RWPE2 (cell line): ENCODE results near the gene PIK3CD.

Experiments used
- ATAC-seq: fragments of 200-7000 bp; cut with Tn5 transposase; 3 replicates; pipeline ENCODE4 v1.9.1; 2021; ENCODE audit warnings: low read depth
- DNase-seq: peaks from one replicate; pipeline ENCODE4 v3.0.0-alpha.2; 2020; ENCODE audit warnings: low spot score
- H3K27ac ChIP-seq: fragments of 450-650 bp; 2 replicates; pipeline ENCODE4 v1.5.1; 2017; ENCODE audit warnings: mild to moderate bottlenecking; ENCODE audit not compliant: poor library complexity, severe bottlenecking
- H3K27me3 ChIP-seq: fragments of 250-450 bp; sonication (Bioruptor Pico); 2 replicates; pipeline ENCODE4 v1.5.1; 2021; ENCODE audit warnings: mild to moderate bottlenecking, moderate library complexity; ENCODE audit not compliant: insufficient read depth, poor library complexity, severe bottlenecking
- H3K36me3 ChIP-seq: fragments of 250-450 bp; sonication (Bioruptor Pico); 2 replicates; pipeline ENCODE4 v1.5.1; 2020; ENCODE audit warnings: low read depth, mild to moderate bottlenecking, moderate library complexity
- H3K4me1 ChIP-seq: fragments of 250-450 bp; sonication (Bioruptor Pico); 2 replicates; pipeline ENCODE4 v1.5.1; 2021; ENCODE audit warnings: mild to moderate bottlenecking, moderate library complexity; ENCODE audit not compliant: insufficient read depth, poor library complexity, severe bottlenecking
- H3K4me3 ChIP-seq: fragments of 250-450 bp; sonication (Bioruptor Pico); 2 replicates; pipeline ENCODE4 v1.5.1; 2021; ENCODE audit warnings: mild to moderate bottlenecking, moderate library complexity; ENCODE audit not compliant: severe bottlenecking
- H3K9me3 ChIP-seq: fragments of 250-450 bp; sonication (Bioruptor Pico); 2 replicates; pipeline ENCODE4 v1.5.1; 2021; ENCODE audit warnings: mild to moderate bottlenecking, moderate library complexity; ENCODE audit not compliant: severe bottlenecking
- TF ChIP-seq, protein P1 (sequence below): fragments of 450-650 bp; IDR thresholded peaks from one replicate; pipeline ENCODE4 v1.5.1; 2017; ENCODE audit warnings: mild to moderate bottlenecking, moderate library complexity; ENCODE audit not compliant: poor library complexity, severe bottlenecking

PIK3CD gene

DNA sequence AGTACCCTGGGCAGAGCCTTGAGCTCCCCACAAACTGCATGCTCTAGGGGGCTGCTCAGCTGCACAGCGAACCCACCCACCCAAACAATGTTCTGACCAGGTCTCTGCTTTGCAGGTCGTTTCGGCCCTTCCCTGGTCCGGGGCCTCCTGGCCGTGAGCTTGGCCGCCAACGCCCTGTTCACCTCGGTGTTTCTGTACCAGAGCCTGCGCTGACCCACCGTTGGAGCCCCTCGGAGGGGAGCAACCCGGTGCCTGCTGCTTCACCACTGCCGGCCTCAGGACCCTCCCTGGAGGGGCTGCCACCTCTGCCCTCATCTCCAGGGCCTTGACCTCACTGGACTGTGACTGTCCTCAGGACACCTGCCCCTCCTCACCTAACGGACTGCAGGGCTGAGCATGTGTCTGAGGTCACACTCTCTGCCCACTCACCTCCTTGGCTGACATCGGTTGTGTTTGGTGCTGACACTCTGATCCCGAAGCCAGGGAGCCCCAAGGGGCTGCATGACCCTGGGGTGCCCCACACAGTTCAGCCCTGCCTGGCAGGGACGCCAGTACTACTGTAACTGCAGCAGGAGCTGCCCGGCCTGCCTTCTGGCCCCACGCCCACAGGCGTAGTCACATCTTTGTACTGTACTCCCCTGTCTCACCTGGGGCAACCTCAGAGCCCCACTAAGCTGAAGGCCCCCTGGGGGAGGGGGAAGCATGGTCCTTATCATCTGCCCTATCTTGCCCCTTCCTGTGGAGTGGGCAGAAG is 38.5 kb upstream of the PIK3CD start:
- no peak for DNase-seq
- no peak for ATAC-seq
- TF ChIP-seq, protein P1, sequence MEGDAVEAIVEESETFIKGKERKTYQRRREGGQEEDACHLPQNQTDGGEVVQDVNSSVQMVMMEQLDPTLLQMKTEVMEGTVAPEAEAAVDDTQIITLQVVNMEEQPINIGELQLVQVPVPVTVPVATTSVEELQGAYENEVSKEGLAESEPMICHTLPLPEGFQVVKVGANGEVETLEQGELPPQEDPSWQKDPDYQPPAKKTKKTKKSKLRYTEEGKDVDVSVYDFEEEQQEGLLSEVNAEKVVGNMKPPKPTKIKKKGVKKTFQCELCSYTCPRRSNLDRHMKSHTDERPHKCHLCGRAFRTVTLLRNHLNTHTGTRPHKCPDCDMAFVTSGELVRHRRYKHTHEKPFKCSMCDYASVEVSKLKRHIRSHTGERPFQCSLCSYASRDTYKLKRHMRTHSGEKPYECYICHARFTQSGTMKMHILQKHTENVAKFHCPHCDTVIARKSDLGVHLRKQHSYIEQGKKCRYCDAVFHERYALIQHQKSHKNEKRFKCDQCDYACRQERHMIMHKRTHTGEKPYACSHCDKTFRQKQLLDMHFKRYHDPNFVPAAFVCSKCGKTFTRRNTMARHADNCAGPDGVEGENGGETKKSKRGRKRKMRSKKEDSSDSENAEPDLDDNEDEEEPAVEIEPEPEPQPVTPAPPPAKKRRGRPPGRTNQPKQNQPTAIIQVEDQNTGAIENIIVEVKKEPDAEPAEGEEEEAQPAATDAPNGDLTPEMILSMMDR = no peak
- Histone ChIP-seq H3K27ac (no peak overlapping the region), H3K9me3 (no peaks in the 10 kb centered on the region), H3K36me3 (peaks cover 9% of the 10 kb centered on the region; the same call in 1 of the 2 replicates), H3K4me1 (no peaks in the 10 kb centered on the region), H3K4me3 (no peak overlapping the region), H3K27me3 (no peaks in the 10 kb centered on the region)

DNA sequence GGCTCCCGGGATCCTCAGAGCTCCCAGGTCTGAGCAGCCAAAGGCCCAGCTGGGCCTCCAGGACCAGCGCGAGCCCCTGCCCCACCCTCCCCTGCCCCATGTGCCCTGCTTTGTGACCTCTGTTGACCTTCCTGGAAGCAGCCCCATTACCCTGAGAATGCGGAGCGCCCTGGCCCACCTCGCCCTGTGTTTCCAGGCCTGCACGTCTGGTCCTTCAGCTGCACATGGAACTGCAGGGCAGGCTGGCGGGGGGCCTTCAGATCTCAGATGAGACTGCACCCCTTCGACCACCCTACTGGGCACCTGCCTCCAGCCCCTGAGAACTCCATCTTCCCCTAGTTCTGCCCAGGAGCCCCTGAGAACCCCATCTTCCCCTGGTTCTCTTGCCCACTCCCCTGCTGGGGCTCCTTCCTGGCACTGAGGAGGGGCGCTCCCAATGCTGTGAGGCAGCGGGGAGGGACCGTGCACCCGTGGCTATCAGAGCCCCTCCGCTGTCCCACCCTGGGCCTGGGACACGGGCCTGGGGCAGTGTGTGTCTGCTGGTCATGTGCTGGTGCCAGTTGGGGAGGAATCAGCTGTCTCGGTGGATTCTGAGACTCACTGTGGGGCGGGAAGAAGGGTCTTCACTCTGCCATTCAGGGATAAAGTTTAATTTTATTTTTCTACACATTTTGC is 37.8 kb upstream of the PIK3CD start:
- H3K9me3 ChIP-seq = no peaks in the 10 kb centered on the region
- H3K4me1 ChIP-seq = no peaks in the 10 kb centered on the region
- TF ChIP-seq, protein P1 = no peak
- no peak overlapping the region for H3K27ac ChIP-seq
- H3K4me3 ChIP-seq = no peak overlapping the region
- no peaks in the 10 kb centered on the region for H3K27me3 ChIP-seq
- H3K36me3 ChIP-seq = peaks cover 6% of the 10 kb centered on the region; the same call in 1 of the 2 replicates
- ATAC-seq (no peak), DNase-seq (no peak)

DNA sequence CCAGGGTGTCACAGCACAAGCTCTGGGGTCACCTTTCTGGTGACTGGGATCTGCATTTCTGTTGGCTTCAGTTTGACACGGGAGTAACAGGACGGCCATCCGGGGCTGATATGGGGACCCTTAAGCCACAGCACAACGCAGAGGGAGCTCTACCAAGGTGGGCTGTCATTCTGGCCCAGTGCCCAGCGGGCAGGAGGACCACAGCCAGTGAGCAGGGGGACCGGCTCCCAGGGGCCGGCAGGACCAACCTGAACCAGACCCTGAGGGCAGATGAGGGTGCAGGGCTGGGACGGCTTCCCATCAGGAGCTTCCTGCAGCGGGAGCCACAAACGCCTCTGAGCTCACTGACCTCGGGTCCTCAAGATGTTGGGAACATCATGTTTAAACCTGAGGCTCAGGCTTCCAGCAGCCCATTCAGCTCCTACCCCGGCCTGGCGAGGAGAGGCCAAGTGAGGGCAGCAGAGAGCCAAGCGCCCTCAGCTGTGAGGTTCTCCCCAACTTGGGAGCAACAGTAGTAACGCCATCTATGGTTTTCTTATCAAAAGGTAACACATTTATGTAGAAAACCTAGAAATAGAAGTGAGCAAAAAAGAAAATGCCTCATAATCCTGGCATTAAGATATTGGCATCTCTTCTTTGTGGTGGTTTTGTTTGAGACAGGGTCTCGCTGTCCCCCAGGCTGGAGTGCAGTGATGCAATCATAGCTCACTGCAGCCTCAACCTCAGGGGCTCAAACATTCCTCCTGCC is 36.0 kb upstream of the PIK3CD start:
- DNase-seq (peak; percentile 63), ATAC-seq (peak; percentile 75)
- TF ChIP-seq, protein P1 = peak; percentile 73
- H3K27ac ChIP-seq = no peak overlapping the region
- no peaks in the 10 kb centered on the region for H3K27me3 ChIP-seq
- no peaks in the 10 kb centered on the region for H3K9me3 ChIP-seq
- peaks cover 4% of the 10 kb centered on the region; the same call in 1 of the 2 replicates for H3K36me3 ChIP-seq
- H3K4me1 ChIP-seq = no peaks in the 10 kb centered on the region
- H3K4me3 ChIP-seq = no peak overlapping the region

DNA sequence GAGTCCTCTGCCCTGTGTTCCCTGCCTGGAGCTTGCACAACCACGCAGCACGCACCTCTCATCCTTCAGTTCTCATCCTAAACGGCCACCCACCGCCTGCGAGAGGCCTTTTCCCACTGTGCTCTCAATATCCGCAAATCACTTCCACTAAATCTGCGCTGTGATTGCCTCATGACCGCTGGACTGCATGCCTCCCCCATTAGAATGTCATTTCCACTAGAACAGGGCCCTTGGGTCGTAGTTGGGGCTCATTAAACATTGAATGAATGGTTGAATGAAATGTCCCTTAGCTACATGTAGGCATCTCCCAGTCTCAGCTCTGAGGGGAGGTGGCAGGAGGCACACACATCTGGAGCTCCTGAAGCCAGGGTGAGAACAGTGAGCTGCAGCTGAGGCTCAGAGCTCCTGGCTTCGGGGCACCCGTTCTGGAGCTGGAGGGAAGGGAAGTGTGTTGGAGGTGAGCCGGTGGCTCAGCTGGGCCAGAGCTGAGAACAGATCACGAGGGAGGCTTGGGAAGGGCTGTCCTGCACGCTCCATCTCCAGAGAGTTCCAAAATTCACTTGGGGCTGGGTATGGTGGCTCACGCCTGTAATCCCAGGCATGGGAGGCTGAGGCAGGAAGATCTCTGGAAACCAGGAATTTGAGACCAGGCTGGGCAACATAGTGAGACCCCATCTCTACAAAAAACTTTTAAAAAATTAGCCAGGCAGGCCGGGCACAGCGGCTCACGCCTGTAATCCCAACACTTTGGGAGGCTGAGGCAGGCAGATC is 32.4 kb upstream of the PIK3CD start:
- ATAC-seq (no peak), DNase-seq (no peak)
- H3K4me3 ChIP-seq = no peak overlapping the region
- H3K9me3 ChIP-seq = no peaks in the 10 kb centered on the region
- TF ChIP-seq, protein P1 = no peak
- H3K4me1 ChIP-seq = no peaks in the 10 kb centered on the region
- no peak overlapping the region for H3K27ac ChIP-seq
- no peaks in the 10 kb centered on the region for H3K36me3 ChIP-seq
- H3K27me3 ChIP-seq = no peaks in the 10 kb centered on the region
